ENCODE measurements around the gene KLHL12. TPM values are rescaled to one million over a fixed set of nuclear protein-coding genes. Genes with fewer than 3 reads are reported as not detected.

KLHL12 gene
- total RNA-seq, 1 donor from 2014 or later, result 31.5 TPM

GRCh38 chr1:202850593-202851362 is 76.3 kb downstream of the KLHL12 start:
- H3K36me3 Mint-ChIP-seq (ENCODE audit: low read depth, unreplicated experiment), result peaks cover 4% of the 10 kb centered on the region
- H3K27me3 Mint-ChIP-seq (ENCODE audit: unreplicated experiment), result peaks cover 6% of the 10 kb centered on the region
- TF ChIP-seq CTCF (IDR thresholded peaks at IDR 0.05; ENCODE audit: unreplicated experiment), result no peak
- H3K27ac Mint-ChIP-seq (ENCODE audit: unreplicated experiment), result no peak overlapping the region
- no peaks in the 10 kb centered on the region for H3K9me3 Mint-ChIP-seq (ENCODE audit: unreplicated experiment)
- H3K4me1 Mint-ChIP-seq (ENCODE audit: unreplicated experiment), result peaks cover 1% of the 10 kb centered on the region
- no peak overlapping the region for H3K4me3 Mint-ChIP-seq (ENCODE audit: unreplicated experiment)
- DNase-seq (ENCODE audit: low spot score), result no peak

GRCh38 chr1:202848191-202848542 is 78.9 kb downstream of the KLHL12 start:
- H3K9me3 Mint-ChIP-seq (ENCODE audit: unreplicated experiment), result no peaks in the 10 kb centered on the region
- TF ChIP-seq CTCF (IDR thresholded peaks at IDR 0.05; ENCODE audit: unreplicated experiment), result no peak

GRCh38 chr1:202844935-202845334 is 82.1 kb downstream of the KLHL12 start:
- Mint-ChIP-seq H3K4me1 (ENCODE audit: unreplicated experiment) (peaks cover 6% of the 10 kb centered on the region), H3K9me3 (ENCODE audit: unreplicated experiment) (no peaks in the 10 kb centered on the region), H3K36me3 (ENCODE audit: low read depth, unreplicated experiment) (no peaks in the 10 kb centered on the region), H3K27me3 (ENCODE audit: unreplicated experiment) (peaks cover 7% of the 10 kb centered on the region), H3K27ac (ENCODE audit: unreplicated experiment) (no peak overlapping the region), H3K4me3 (ENCODE audit: unreplicated experiment) (no peak overlapping the region)
- no peak for TF ChIP-seq CTCF (IDR thresholded peaks at IDR 0.05; ENCODE audit: unreplicated experiment)
- no peak for DNase-seq (ENCODE audit: low spot score)

More at GRCh38 chr1:202848191-202848542, 78.9 kb downstream of the KLHL12 start:
- no peaks in the 10 kb centered on the region for H3K36me3 Mint-ChIP-seq (ENCODE audit: low read depth, unreplicated experiment)
- DNase-seq (ENCODE audit: low spot score), result no peak
- H3K4me3 Mint-ChIP-seq (ENCODE audit: unreplicated experiment), result no peak overlapping the region
- H3K27me3 Mint-ChIP-seq (ENCODE audit: unreplicated experiment), result peaks cover 8% of the 10 kb centered on the region
- H3K4me1 Mint-ChIP-seq (ENCODE audit: unreplicated experiment), result peaks cover 6% of the 10 kb centered on the region
- no peak overlapping the region for H3K27ac Mint-ChIP-seq (ENCODE audit: unreplicated experiment)

- Mint-ChIP-seq H3K27ac (ENCODE audit: unreplicated experiment) (no peak overlapping the region), H3K27me3 (ENCODE audit: unreplicated experiment) (peaks cover 5% of the 10 kb centered on the region), H3K9me3 (ENCODE audit: unreplicated experiment) (no peaks in the 10 kb centered on the region), H3K4me3 (ENCODE audit: unreplicated experiment) (no peak overlapping the region), H3K4me1 (ENCODE audit: unreplicated experiment) (peaks cover 6% of the 10 kb centered on the region), H3K36me3 (ENCODE audit: low read depth, unreplicated experiment) (no peaks in the 10 kb centered on the region)
- TF ChIP-seq CTCF (IDR thresholded peaks at IDR 0.05; ENCODE audit: unreplicated experiment), result no peak
- no peak for DNase-seq (ENCODE audit: low spot score)
Measured at GRCh38 chr1:202844259-202844658, 82.8 kb downstream of the KLHL12 start.

- H3K27ac Mint-ChIP-seq (ENCODE audit: unreplicated experiment), result no peak overlapping the region
- no peak for DNase-seq (ENCODE audit: low spot score)
- peaks cover 5% of the 10 kb centered on the region for H3K27me3 Mint-ChIP-seq (ENCODE audit: unreplicated experiment)
- H3K4me1 Mint-ChIP-seq (ENCODE audit: unreplicated experiment), result peaks cover 6% of the 10 kb centered on the region
- H3K36me3 Mint-ChIP-seq (ENCODE audit: low read depth, unreplicated experiment), result no peaks in the 10 kb centered on the region
- H3K4me3 Mint-ChIP-seq (ENCODE audit: unreplicated experiment), result no peak overlapping the region
- H3K9me3 Mint-ChIP-seq (ENCODE audit: unreplicated experiment), result no peaks in the 10 kb centered on the region
- no peak for TF ChIP-seq CTCF (IDR thresholded peaks at IDR 0.05; ENCODE audit: unreplicated experiment)
Measured at GRCh38 chr1:202843081-202843480, 84.0 kb downstream of the KLHL12 start.

Data from endothelial cell (in vitro differentiated cells).